Left lung (tissue), 10 donors: ENCODE measurements around the gene SLC25A21. TPM values are rescaled to one million over a fixed set of nuclear protein-coding genes. Genes with fewer than 3 reads are reported as not detected.

Source experiments
- ATAC-seq: fragments of 200-7000 bp; cut with Tn5 transposase; one replicate; pipeline ENCODE4 v1.9.1; 2020; ENCODE audit warnings: moderate library complexity
- DNase-seq, 4 donors: peaks; one replicate each; pipeline ENCODE4 v3.0.0-alpha.2; 2013 to 2020
- H3K27ac ChIP-seq, 2 donors: fragments of 200-600 bp; sonication (generic) in 1 of 2; one replicate each; pipeline versions ENCODE4 v1.5.0 to v1.8.0; 2020 to 2021
- H3K27me3 ChIP-seq, 2 donors: fragments of 200-600 bp; sonication (generic) in 1 of 2; one replicate each; pipeline versions ENCODE4 v1.5.0 to v1.8.0; 2020 to 2021
- H3K36me3 ChIP-seq, 2 donors: fragments of 200-600 bp; sonication (generic) in 1 of 2; one replicate each; pipeline versions ENCODE4 v1.5.0 to v1.8.0; 2020 to 2021
- H3K4me1 ChIP-seq, 2 donors: fragments of 200-600 bp; one replicate each; pipeline ENCODE4 v1.8.0; 2021
- H3K4me3 ChIP-seq, 2 donors: fragments of 200-600 bp; sonication (generic) in 1 of 2; one replicate each; pipeline versions ENCODE4 v1.5.0 to v1.8.0; 2020 to 2021; ENCODE audit warnings: mild to moderate bottlenecking in 1 of 2
- H3K9me3 ChIP-seq, 2 donors: fragments of 200-600 bp; sonication (generic) in 1 of 2; one replicate each; pipeline versions ENCODE4 v1.5.0 to v1.8.0; 2020 to 2021
- intact Hi-C, 2 donors: fragments of 100-400 bp; cut with DNase I; formaldehyde crosslinking; loops; one replicate each; pipeline versions ENCODE4 v1.11.2 to v1.14.2; 2022
- polyA plus RNA-seq, 6 donors: library from polyadenylated mRNA; unstranded; fragments of 120-200 nt; gene quantifications; one replicate each; pipeline ENCODE4 v1.2.1, GENCODE V29; 2013; ENCODE audit not compliant: insufficient read length in 6 of 6
- total RNA-seq, 2 donors: library from RNA; stranded (reverse); fragmentation: NEBNext Ultra II Directional; extraction: Animal tissue kit (Norgen Biotek cat#: 25700); gene quantifications; one replicate each; pipeline ENCODE4 v1.2.1, GENCODE V29; 2021
- TF ChIP-seq, protein P1 (sequence below), 2 donors: fragments of 200-600 bp; sonication (generic) in 1 of 2; IDR thresholded peaks; one replicate each; pipeline versions ENCODE4 v1.5.0 to v1.8.0; 2021; ENCODE audit warnings: antibody characterized with exemption in 2 of 2
- donor health status: DM: no; HTN: yes; CAD: no.
- donor health status: DM: no; HTN: no; CAD: no.

Gene SLC25A21
- total and polyA plus RNA-seq, 8 donors, result 0.47 to 3.7 (median 2.7) TPM

- no peaks in the 10 kb centered on the region for H3K4me1 ChIP-seq
- no peak for ATAC-seq
- TF ChIP-seq, protein P1, sequence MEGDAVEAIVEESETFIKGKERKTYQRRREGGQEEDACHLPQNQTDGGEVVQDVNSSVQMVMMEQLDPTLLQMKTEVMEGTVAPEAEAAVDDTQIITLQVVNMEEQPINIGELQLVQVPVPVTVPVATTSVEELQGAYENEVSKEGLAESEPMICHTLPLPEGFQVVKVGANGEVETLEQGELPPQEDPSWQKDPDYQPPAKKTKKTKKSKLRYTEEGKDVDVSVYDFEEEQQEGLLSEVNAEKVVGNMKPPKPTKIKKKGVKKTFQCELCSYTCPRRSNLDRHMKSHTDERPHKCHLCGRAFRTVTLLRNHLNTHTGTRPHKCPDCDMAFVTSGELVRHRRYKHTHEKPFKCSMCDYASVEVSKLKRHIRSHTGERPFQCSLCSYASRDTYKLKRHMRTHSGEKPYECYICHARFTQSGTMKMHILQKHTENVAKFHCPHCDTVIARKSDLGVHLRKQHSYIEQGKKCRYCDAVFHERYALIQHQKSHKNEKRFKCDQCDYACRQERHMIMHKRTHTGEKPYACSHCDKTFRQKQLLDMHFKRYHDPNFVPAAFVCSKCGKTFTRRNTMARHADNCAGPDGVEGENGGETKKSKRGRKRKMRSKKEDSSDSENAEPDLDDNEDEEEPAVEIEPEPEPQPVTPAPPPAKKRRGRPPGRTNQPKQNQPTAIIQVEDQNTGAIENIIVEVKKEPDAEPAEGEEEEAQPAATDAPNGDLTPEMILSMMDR (IDR thresholded peaks at IDR 0.05), result no peak
- no peak overlapping the region for H3K27ac ChIP-seq
- H3K9me3 ChIP-seq, result peaks cover 0 to 19% of the 10 kb centered on the region in 2 donors
- H3K4me3 ChIP-seq, result no peak overlapping the region
- no peaks in the 10 kb centered on the region for H3K36me3 ChIP-seq
- intact Hi-C loops, result no loop called here
- no peak for DNase-seq
- no peaks in the 10 kb centered on the region for H3K27me3 ChIP-seq
Observed at GRCh38 chr14:36781897-36782296, 390.5 kb downstream of the SLC25A21 start.

GRCh38 chr14:36773558-36773957 lies 398.8 kb downstream of the SLC25A21 start:
- DNase-seq, result no peak
- intact Hi-C loops, result no loop called here
- H3K27ac ChIP-seq, result no peak overlapping the region

GRCh38 chr14:36773136-36773540 lies 399.3 kb downstream of the SLC25A21 start:
- ATAC-seq, result no peak

More at GRCh38 chr14:36773558-36773957, 398.8 kb downstream of the SLC25A21 start:
- Histone ChIP-seq H3K9me3 (peaks cover 0 to 2% of the 10 kb centered on the region in 2 donors), H3K4me3 (no peak overlapping the region), H3K36me3 (no peaks in the 10 kb centered on the region), H3K4me1 (no peaks in the 10 kb centered on the region), H3K27me3 (no peaks in the 10 kb centered on the region)
- TF ChIP-seq, protein P1 (IDR thresholded peaks at IDR 0.05), result no peak
- ATAC-seq, result no peak

DNA sequence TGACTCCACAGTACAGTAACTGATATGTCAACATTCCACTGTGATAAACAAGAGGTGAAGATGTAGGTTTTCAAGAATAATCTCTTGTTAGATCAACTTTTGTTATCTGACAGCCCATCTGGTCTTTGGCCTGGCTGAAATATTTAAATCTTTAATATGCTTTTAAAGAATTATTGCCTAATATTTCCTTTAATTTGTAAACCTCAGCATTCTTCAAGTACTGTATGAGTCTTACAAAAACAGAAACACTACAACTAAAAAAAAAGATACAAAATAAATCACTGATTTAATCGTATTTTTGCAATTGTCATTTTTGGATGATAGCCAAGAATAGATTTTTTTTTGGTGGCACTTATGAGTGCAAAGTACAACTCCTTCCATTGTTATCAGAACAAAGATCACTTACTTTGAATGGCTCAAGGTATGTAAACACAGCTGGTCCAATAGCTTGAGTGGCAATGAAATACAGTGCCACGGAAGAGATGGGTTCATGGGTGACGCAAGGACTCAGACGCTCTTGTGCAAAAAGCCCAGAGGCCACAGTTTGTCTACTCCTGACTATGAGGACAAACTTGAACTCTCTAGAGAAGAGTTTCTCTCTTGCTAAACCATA lies 401.3 kb downstream of the SLC25A21 start:
- Histone ChIP-seq H3K27me3 (no peaks in the 10 kb centered on the region), H3K36me3 (no peaks in the 10 kb centered on the region), H3K9me3 (no peaks in the 10 kb centered on the region), H3K27ac (no peak overlapping the region), H3K4me3 (no peak overlapping the region), H3K4me1 (no peaks in the 10 kb centered on the region)
- peak; percentile 66 for ATAC-seq
- peak in 1 of 4 donors; percentile 33 for DNase-seq
- intact Hi-C loops, result no loop called here
- TF ChIP-seq, protein P1 (IDR thresholded peaks at IDR 0.05), result no peak

More at GRCh38 chr14:36773136-36773540, 399.3 kb downstream of the SLC25A21 start:
- Histone ChIP-seq H3K4me1 (no peaks in the 10 kb centered on the region), H3K27ac (no peak overlapping the region), H3K36me3 (no peaks in the 10 kb centered on the region), H3K9me3 (peaks cover 0 to 2% of the 10 kb centered on the region in 2 donors), H3K4me3 (no peak overlapping the region), H3K27me3 (no peaks in the 10 kb centered on the region)
- intact Hi-C loops, result no loop called here
- TF ChIP-seq, protein P1 (IDR thresholded peaks at IDR 0.05), result no peak
- DNase-seq, result no peak

- intact Hi-C loops, result no loop called here
- H3K36me3 ChIP-seq, result no peaks in the 10 kb centered on the region
- no peaks in the 10 kb centered on the region for H3K9me3 ChIP-seq
- no peaks in the 10 kb centered on the region for H3K4me1 ChIP-seq
- TF ChIP-seq, protein P1 (IDR thresholded peaks at IDR 0.05), result no peak
- H3K27ac ChIP-seq, result no peak overlapping the region
- no peak for DNase-seq
- ATAC-seq, result no peak
- no peak overlapping the region for H3K4me3 ChIP-seq
- H3K27me3 ChIP-seq, result no peaks in the 10 kb centered on the region
Observed at GRCh38 chr14:36768638-36769337, 403.6 kb downstream of the SLC25A21 start.
